ENCODE data around the gene SSNA1.

Gene SSNA1

GRCh38 chr9:137160054-137160425, 28.4 kb upstream of the SSNA1 start:
- no peak for DNase-seq (ENCODE audit: low read depth, low spot score)
- TF ChIP-seq, protein P1, sequence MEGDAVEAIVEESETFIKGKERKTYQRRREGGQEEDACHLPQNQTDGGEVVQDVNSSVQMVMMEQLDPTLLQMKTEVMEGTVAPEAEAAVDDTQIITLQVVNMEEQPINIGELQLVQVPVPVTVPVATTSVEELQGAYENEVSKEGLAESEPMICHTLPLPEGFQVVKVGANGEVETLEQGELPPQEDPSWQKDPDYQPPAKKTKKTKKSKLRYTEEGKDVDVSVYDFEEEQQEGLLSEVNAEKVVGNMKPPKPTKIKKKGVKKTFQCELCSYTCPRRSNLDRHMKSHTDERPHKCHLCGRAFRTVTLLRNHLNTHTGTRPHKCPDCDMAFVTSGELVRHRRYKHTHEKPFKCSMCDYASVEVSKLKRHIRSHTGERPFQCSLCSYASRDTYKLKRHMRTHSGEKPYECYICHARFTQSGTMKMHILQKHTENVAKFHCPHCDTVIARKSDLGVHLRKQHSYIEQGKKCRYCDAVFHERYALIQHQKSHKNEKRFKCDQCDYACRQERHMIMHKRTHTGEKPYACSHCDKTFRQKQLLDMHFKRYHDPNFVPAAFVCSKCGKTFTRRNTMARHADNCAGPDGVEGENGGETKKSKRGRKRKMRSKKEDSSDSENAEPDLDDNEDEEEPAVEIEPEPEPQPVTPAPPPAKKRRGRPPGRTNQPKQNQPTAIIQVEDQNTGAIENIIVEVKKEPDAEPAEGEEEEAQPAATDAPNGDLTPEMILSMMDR (IDR thresholded peaks at IDR 0.05; ENCODE audit: insufficient read depth, low read length, missing control alignments): no peak
- no peak overlapping the region for H3K4me3 ChIP-seq (ENCODE audit: low read depth, low read length)
- POLR2A ChIA-PET: no interaction called here
- CTCF ChIA-PET: no interaction called here

DNA sequence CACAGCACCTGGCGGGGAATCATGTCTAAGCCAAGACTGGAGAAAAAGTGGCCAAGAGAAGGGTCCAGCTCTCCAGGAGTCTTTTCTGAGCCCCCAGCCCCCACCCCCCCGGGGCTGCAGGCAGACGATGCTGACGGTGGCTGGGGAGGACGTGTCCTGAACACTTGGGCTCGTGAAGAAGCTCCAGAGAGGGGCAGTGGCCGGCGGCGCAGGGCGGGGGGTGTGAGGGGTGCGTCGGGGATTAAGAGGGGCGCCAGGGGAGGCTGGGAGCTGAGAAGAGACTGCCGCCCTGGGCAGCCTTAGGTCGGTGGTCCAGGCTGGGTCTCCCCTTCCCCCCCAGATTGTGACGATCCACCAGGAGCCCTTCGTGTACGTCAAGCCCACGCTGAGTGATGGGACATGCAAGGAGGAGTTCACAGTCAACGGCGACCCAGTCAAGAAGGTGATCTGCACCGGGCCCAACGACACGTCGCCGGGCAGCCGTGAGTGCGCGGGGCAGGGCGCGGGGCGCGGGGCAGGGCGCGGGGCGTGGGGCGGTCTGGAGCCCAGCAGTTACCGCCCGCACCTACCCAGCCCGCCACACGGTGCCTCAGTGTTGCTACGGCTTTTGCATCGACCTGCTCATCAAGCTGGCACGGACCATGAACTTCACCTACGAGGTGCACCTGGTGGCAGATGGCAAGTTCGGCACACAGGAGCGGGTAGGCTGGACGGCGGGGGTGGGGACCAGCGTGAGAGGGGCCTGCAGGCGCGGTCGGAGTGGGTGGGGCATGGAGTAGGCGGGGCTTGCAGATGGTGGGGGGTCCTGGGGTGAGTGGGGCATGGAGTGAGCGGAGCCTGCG, 27.5 kb upstream of the SSNA1 start:
- CTCF ChIA-PET: no interaction called here

GRCh38 chr9:137161558-137162486, 26.7 kb upstream of the SSNA1 start:
- DNase-seq (ENCODE audit: low read depth, low spot score): no peak
- ChIA-PET POLR2A (no interaction called here), CTCF (no interaction called here)
- TF ChIP-seq, protein P1 (IDR thresholded peaks at IDR 0.05; ENCODE audit: insufficient read depth, low read length, missing control alignments): no peak
- H3K4me3 ChIP-seq (ENCODE audit: low read depth, low read length): no peak overlapping the region

More for the DNA sequence above, 27.5 kb upstream of the SSNA1 start:
- TF ChIP-seq, protein P1 (IDR thresholded peaks at IDR 0.05; ENCODE audit: insufficient read depth, low read length, missing control alignments): no peak
- POLR2A ChIA-PET: no interaction called here
- H3K4me3 ChIP-seq (ENCODE audit: low read depth, low read length): no peak overlapping the region
- DNase-seq (ENCODE audit: low read depth, low spot score): no peak

DNA sequence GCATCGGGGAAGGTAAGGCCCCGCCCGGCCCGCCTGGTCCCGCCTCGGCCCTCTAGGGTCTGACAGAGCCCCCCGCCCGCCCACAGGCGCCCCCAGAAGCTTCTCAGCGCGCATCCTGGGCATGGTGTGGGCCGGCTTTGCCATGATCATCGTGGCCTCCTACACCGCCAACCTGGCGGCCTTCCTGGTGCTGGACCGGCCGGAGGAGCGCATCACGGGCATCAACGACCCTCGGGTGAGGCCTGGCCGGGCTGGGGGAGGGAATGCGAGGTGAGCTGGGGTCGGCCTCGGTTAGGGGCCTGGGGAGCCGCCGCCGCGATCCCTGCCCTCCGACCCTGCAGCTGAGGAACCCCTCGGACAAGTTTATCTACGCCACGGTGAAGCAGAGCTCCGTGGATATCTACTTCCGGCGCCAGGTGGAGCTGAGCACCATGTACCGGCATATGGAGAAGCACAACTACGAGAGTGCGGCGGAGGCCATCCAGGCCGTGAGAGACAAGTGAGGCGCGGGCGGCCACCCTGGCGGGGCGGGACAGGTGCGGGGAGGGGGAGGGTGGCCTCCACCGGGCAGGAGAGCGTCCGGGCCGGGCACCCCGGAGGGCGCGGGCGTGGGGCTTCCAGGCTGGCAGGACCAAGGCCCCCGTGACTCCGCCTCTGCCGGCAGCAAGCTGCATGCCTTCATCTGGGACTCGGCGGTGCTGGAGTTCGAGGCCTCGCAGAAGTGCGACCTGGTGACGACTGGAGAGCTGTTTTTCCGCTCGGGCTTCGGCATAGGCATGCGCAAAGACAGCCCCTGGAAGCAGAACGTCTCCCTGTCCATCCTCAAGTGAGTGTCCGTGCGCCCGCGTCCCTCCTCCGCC, 25.7 kb upstream of the SSNA1 start:
- no peak for DNase-seq (ENCODE audit: low read depth, low spot score)
- POLR2A ChIA-PET: interaction anchor here (1.8 kb wide), 1 partner anchor 78 kb away, joined by 6 read pairs; the partner anchor contains the start of gene TUBB4B
- CTCF ChIA-PET: interaction anchor here (1.2 kb wide), 1 partner anchor 62 kb away, joined by 3 read pairs; no protein-coding TSS in a partner anchor
- peak overlapping the region; percentile 37 for H3K4me3 ChIP-seq (ENCODE audit: low read depth, low read length)
- TF ChIP-seq, protein P1 (IDR thresholded peaks at IDR 0.05; ENCODE audit: insufficient read depth, low read length, missing control alignments): no peak

GRCh38 chr9:137163365-137163715, 25.1 kb upstream of the SSNA1 start:
- ChIA-PET POLR2A (interaction anchor here (1.8 kb wide), 1 partner anchor 78 kb away, joined by 6 read pairs; the partner anchor contains the start of gene TUBB4B), CTCF (interaction anchor here (1.2 kb wide), 1 partner anchor 61 kb away, joined by 3 read pairs; no protein-coding TSS in a partner anchor)
- DNase-seq (ENCODE audit: low read depth, low spot score): no peak
- TF ChIP-seq, protein P1 (IDR thresholded peaks at IDR 0.05; ENCODE audit: insufficient read depth, low read length, missing control alignments): no peak
- H3K4me3 ChIP-seq (ENCODE audit: low read depth, low read length): peak overlapping the region; percentile 37

Measured in AG04449 (cell line).